HG03571 (cell line): ENCODE measurements around the gene ZGPAT.
A peak's percentile ranks its signal among the peaks of the same experiment; 100 is the strongest.
"Not testable (repeated sequence)": the region's sequence is repeated elsewhere in the genome, so short reads cannot be mapped to it uniquely, and the experiment has no call there.

Experiments used
- ATAC-seq: cut with Tn5 transposase; IDR thresholded peaks from one replicate; pipeline ENCODE4 v1.9.1; 2021; ENCODE audit not compliant: unreplicated experiment

Gene ZGPAT, protein sequence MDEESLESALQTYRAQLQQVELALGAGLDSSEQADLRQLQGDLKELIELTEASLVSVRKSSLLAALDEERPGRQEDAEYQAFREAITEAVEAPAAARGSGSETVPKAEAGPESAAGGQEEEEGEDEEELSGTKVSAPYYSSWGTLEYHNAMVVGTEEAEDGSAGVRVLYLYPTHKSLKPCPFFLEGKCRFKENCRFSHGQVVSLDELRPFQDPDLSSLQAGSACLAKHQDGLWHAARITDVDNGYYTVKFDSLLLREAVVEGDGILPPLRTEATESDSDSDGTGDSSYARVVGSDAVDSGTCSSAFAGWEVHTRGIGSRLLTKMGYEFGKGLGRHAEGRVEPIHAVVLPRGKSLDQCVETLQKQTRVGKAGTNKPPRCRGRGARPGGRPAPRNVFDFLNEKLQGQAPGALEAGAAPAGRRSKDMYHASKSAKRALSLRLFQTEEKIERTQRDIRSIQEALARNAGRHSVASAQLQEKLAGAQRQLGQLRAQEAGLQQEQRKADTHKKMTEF

GRCh38 chr20:63707558-63708300, at the start of gene ZGPAT, which contains the start of gene ARFRP1:
Gene ZGPAT, plus strand, starts transcription at chr20:63708039. Its CDS starts 542 bp downstream, at chr20:63708581.
Gene ARFRP1, minus strand, starts transcription at chr20:63707976. Its CDS starts 885 bp downstream, at chr20:63707091.
- peak; percentile 61 for ATAC-seq

DNA sequence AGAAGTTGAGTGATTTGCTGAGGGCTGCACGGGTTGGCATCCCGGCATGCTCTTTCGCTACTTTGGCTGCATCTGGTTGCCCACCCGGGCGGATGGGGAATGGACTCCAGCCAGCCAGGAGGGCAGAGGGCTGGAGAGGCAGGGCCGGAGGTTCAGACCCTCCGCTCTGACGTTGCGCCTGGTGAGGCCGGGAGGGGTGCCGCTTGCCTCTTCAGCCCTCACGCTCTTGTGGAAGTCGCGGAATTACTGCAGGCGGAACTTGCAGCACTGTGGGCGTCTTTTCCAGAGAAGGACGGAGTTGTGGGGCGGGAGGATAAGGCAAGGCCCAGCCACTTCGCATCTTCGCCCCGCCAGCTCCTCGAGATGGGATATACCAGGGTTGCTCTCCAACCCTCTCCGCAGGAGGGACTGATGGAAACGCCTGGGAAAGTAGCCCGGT, 49.1 kb upstream of the ZGPAT start:
- ATAC-seq, result peak; percentile 10

DNA sequence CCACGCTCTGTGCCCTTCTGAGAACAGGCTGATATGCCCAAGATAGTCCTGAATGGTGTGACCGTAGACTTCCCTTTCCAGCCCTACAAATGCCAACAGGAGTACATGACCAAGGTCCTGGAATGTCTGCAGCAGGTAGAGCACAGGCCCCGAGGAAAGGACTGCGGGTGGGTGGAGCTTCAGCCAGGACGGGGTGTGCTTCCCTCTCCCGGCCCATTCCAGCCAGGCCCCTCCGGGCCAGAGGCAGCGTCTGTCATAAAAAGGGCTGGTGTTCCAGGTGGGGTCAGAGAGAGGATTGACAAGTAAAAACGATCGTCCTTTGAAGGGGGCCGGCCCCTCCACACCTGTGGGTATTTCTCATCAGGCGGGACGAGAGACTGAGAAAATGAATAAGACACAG, 48.5 kb upstream of the ZGPAT start:
- ATAC-seq, result no peak

GRCh38 chr20:63660174-63660573, 47.7 kb upstream of the ZGPAT start:
- ATAC-seq, result not testable (repeated sequence)

DNA sequence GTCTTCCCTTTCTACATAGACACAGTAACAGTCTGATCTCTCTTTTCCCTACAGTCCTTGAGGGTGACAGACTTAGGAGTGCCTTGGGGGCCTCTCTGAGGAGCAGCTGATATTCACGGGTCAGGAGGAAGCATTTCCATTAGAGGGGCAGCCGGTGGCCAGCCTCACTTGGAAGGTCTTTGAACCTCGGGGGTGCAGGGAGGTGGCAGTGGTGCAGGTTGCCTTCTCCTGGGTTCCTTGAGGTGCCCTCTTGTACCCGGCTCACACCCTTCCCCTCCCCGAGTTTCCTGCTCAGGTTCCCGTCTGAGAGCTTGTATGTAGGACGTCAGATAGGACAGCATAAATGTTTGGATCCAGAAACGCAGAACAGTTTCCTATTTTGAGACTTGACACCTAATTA, 47.2 kb upstream of the ZGPAT start:
- no peak for ATAC-seq

GRCh38 chr20:63661108-63661507, 46.7 kb upstream of the ZGPAT start:
- no peak for ATAC-seq

- no peak for ATAC-seq
Observed at GRCh38 chr20:63661959-63662812, 45.7 kb upstream of the ZGPAT start.

DNA sequence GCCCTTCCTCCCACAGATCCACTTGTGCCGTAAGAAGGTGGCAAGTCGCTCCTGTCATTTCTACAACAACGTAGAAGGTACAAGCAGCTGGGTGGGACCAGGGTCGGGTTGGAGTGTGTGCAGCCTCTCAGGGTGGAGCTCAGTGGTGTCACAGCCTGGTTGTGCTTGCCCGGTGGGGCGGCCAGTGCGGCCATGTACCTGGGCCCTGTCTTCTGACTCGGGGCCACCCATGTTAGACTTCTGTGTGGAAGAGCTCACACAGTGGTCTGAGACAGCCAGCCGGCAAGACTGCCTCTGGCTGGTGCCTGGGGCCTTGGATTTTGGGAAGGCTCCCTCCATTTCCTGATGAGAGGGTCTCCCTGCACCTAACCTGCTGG, 45.0 kb upstream of the ZGPAT start:
- ATAC-seq, result no peak

- no peak for ATAC-seq
Observed at GRCh38 chr20:63663332-63664066, 44.3 kb upstream of the ZGPAT start.

GRCh38 chr20:63664143-63664851, 43.5 kb upstream of the ZGPAT start:
- no peak for ATAC-seq

DNA sequence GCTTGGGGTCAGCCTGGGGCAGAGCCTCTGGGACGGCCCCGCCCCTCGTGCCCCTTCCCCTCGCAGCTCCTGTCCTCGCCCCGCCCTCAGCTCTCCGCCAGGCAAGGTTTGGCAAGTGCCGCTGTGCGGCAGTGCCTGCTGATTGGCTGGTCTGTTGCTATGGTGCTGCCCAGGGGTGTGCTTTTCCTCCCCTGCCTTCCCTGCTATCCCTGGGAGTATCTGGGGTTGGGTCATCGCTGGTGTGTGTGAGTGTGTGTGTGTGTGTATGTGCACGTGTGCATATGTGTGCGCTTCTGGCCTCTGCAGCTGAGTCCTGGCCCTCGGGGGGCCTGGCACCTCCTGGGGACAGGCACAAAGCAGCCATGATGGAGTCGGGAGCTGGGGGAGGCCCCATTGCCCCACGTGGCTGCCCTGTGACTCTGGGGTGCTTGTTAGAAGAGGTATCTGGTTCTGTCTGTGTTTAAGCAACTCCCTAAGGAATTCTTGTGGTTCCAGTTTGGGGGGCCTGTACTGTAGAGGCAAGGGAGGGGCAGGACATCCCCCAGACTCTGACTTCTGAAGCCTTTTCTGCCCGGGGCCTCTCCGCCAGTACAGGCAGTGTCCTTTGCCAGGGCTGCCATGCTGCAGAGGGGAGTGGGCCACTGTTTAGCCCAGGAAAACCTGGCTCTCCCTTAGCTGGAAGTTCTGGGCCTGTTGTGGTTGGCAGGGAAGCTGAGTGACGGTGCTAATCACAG, 42.8 kb upstream of the ZGPAT start:
- ATAC-seq, result no peak

DNA sequence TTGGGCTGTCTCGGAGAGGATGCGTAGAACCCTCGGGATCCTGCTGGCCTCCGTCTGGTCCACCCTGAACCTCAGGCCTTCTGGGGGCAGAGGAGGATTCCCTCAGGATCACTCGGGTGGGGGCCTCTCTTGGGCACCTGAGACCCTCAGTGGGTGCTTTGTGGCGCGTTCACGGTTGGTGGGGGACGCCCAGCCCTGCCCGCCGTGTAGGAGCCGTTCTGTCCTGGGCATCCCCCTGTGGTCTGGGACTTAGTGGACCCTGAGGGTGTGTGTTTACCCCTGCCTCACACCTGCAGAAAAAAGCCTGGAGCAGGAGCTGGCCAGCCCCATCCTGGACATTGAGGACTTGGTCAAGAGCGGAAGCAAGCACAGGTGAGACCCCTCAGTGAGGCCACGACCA, 42.1 kb upstream of the ZGPAT start:
- ATAC-seq, result no peak

DNA sequence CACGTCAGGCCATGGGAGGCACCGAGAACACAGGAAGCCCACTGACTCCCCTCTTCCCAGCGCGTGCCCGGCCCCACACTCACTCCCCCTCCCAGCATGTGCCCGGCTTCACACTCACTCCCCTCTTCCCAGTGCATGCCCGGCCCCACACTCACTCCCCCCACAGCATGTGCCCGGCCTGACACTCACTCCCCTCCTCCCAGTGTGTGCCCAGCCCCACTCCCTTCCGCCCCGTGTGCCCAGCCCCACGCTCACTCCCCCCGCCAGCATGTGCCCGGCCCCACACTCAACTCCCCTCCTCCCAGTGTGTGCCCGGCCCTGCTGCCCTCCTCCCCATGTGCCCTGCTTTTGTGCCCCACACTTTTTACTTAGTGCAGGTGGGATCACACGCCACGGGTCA, 40.0 kb upstream of the ZGPAT start:
- ATAC-seq, result no peak

GRCh38 chr20:63668351-63668750, 39.5 kb upstream of the ZGPAT start:
- no peak for ATAC-seq

DNA sequence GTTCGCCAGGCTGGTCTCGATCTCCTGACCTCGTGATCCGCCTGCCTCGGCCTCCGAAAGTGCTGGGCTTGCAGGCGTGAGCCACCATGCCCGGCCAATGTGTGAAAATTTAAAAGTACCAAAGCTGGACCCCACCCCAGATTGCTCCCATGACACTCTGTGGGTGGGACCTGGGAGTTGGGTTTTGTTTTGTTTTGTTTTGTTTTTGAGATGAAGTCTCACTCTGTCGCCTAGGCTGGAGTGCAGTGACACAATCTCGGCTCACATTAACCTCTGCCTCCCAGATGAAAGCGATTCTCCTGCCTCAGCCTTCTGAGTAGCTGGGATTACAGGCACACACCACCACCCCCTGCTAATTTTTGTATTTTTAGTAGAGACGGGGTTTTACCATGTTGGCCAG, 36.1 kb upstream of the ZGPAT start:
- not testable (repeated sequence) for ATAC-seq

- ATAC-seq, result no peak
Observed at GRCh38 chr20:63672666-63673065, 35.2 kb upstream of the ZGPAT start.

- ATAC-seq, result no peak
Observed at GRCh38 chr20:63673951-63674350, 33.9 kb upstream of the ZGPAT start.

DNA sequence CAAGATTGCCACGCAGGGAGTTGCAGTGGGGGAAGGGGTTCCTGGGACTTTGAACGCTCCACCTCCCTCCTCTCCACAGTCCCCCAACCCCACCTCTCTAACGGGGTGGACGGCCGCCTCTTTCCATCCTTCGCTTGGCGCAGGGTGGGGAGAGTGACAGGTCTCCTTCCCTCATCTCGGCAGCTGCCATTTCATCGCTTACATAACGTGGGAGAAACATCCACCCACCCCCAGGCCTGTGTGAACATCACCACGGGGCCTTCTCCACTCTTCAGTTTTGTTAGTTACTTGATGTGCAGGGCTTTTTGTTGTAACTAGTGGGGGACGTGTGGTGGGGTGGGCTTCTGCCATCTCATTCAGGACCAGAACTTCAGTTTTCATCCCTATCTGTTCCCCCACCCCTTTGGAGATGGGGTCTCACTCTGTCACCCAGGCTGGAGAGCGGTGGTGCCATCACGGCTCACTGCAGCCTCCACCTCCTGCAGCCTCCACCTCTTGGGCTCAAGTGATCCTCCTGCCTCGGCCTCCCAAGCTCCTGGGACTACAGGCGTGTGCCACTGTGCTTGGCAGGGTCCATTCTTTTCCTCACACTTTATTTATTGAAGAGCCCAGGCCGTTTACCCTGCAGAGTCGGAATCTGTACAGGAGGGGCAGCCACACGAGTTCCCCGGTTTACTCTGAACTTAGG, 32.0 kb upstream of the ZGPAT start:
- ATAC-seq, result no peak
